Ectodermal cell (in vitro differentiated cells): ENCODE data around the gene HAAO.
"Not testable (repeated sequence)": the region's sequence is repeated elsewhere in the genome, so short reads cannot be mapped to it uniquely, and the experiment has no call there.

Source experiments
- H3K27ac ChIP-seq: 2 replicates; pipeline ENCODE4 v1.7.0; 2013; ENCODE audit warnings: mild to moderate bottlenecking, low read depth, low read length; ENCODE audit not compliant: insufficient read depth, poor library complexity, severe bottlenecking
- H3K27me3 ChIP-seq: 2 replicates; pipeline ENCODE4 v1.7.0; 2013; ENCODE audit warnings: mild to moderate bottlenecking, low read length; ENCODE audit not compliant: insufficient read depth, control insufficient read depth, poor library complexity, severe bottlenecking
- H3K36me3 ChIP-seq: one replicate; pipeline ENCODE4 v1.7.0; 2013; ENCODE audit warnings: low read length; ENCODE audit not compliant: control insufficient read depth, insufficient read depth
- H3K4me1 ChIP-seq: one replicate; pipeline ENCODE4 v1.7.0; 2013; ENCODE audit warnings: low read length; ENCODE audit not compliant: control insufficient read depth, insufficient read depth
- H3K4me3 ChIP-seq: 2 replicates; pipeline ENCODE4 v1.7.0; 2013; ENCODE audit warnings: low read depth, low read length, control low read depth; ENCODE audit not compliant: insufficient read depth
- H3K9me3 ChIP-seq: 2 replicates; pipeline ENCODE4 v1.7.0; 2013; ENCODE audit warnings: mild to moderate bottlenecking, low read length, moderate library complexity; ENCODE audit not compliant: control insufficient read depth
- WGBS, 2 experiments: methylation state at CpG; one replicate each; pipeline ENCODE4 v1.1.7; 2013; ENCODE audit warnings: missing lambda C conversion rate in 2 of 2; 5-methylcytosine and 5-hydroxymethylcytosine counted together

The HAAO gene

GRCh38 chr2:42748840-42749239, 43.5 kb downstream of the HAAO start:
- no peaks in the 10 kb centered on the region for H3K4me1 ChIP-seq
- no peaks in the 10 kb centered on the region for H3K9me3 ChIP-seq
- no peaks in the 10 kb centered on the region for H3K36me3 ChIP-seq
- 93 to 94% methylated on average over 4 of the region's 4 CpGs for WGBS, 2 experiments
- H3K4me3 ChIP-seq, result no peak overlapping the region
- no peaks in the 10 kb centered on the region for H3K27me3 ChIP-seq
- H3K27ac ChIP-seq, result no peak overlapping the region

- Histone ChIP-seq H3K27me3 (no peaks in the 10 kb centered on the region), H3K4me3 (no peak overlapping the region), H3K9me3 (no peaks in the 10 kb centered on the region), H3K4me1 (no peaks in the 10 kb centered on the region), H3K27ac (no peak overlapping the region), H3K36me3 (no peaks in the 10 kb centered on the region)
- WGBS, 2 experiments, result 95 to 97% methylated on average over 3 of the region's 3 CpGs
Measured at GRCh38 chr2:42747422-42747821, 45.0 kb downstream of the HAAO start.

- H3K27me3 ChIP-seq, result no peaks in the 10 kb centered on the region
- no peaks in the 10 kb centered on the region for H3K4me1 ChIP-seq
- H3K4me3 ChIP-seq, result no peak overlapping the region
- no peaks in the 10 kb centered on the region for H3K36me3 ChIP-seq
- H3K9me3 ChIP-seq, result no peaks in the 10 kb centered on the region
- H3K27ac ChIP-seq, result no peak overlapping the region
- WGBS, 2 experiments, result 88 to 91% methylated on average over 3 of the region's 3 CpGs
Measured at GRCh38 chr2:42744545-42745082, 47.8 kb downstream of the HAAO start.

GRCh38 chr2:42743659-42743990, 48.8 kb downstream of the HAAO start:
- no peaks in the 10 kb centered on the region for H3K36me3 ChIP-seq
- H3K4me1 ChIP-seq, result no peaks in the 10 kb centered on the region
- H3K27me3 ChIP-seq, result no peaks in the 10 kb centered on the region
- 88 to 91% methylated on average over 1 of the region's 1 CpG for WGBS, 2 experiments
- no peak overlapping the region for H3K27ac ChIP-seq
- H3K9me3 ChIP-seq, result no peaks in the 10 kb centered on the region
- no peak overlapping the region for H3K4me3 ChIP-seq

GRCh38 chr2:42742740-42743658, 49.4 kb downstream of the HAAO start:
- Histone ChIP-seq H3K4me3 (no peak overlapping the region), H3K27me3 (no peaks in the 10 kb centered on the region), H3K36me3 (no peaks in the 10 kb centered on the region), H3K9me3 (no peaks in the 10 kb centered on the region), H3K4me1 (no peaks in the 10 kb centered on the region), H3K27ac (no peak overlapping the region)
- 87% methylated on average over 2 of the region's 2 CpGs for WGBS, 2 experiments

- Histone ChIP-seq H3K36me3 (no peaks in the 10 kb centered on the region), H3K27me3 (no peaks in the 10 kb centered on the region), H3K27ac (no peak overlapping the region), H3K9me3 (no peaks in the 10 kb centered on the region), H3K4me3 (no peak overlapping the region), H3K4me1 (no peaks in the 10 kb centered on the region)
- WGBS, 2 experiments, result 96 to 100% methylated on average over 3 of the region's 3 CpGs
Measured at GRCh38 chr2:42741140-42741539, 51.2 kb downstream of the HAAO start.

- Histone ChIP-seq H3K27ac (no peak overlapping the region), H3K27me3 (no peaks in the 10 kb centered on the region), H3K4me3 (no peak overlapping the region), H3K4me1 (no peaks in the 10 kb centered on the region), H3K9me3 (no peaks in the 10 kb centered on the region), H3K36me3 (no peaks in the 10 kb centered on the region)
Measured at GRCh38 chr2:42736598-42737322, 55.6 kb downstream of the HAAO start.

- Histone ChIP-seq H3K4me3 (no peak overlapping the region), H3K27me3 (no peaks in the 10 kb centered on the region), H3K36me3 (no peaks in the 10 kb centered on the region), H3K9me3 (peaks cover 2% of the 10 kb centered on the region), H3K27ac (no peak overlapping the region), H3K4me1 (no peaks in the 10 kb centered on the region)
- 100% methylated on average over 1 of the region's 1 CpG for WGBS, 2 experiments
Measured at GRCh38 chr2:42733852-42734251, 58.5 kb downstream of the HAAO start.

- H3K27ac ChIP-seq, H3K4me1 ChIP-seq, H3K9me3 ChIP-seq, H3K36me3 ChIP-seq, H3K4me3 ChIP-seq, H3K27me3 ChIP-seq: not testable (repeated sequence)
- 94 to 100% methylated on average over 4 of the region's 4 CpGs for WGBS, 2 experiments
Measured at GRCh38 chr2:42731316-42731715, 61.1 kb downstream of the HAAO start.

- peaks cover 8% of the 10 kb centered on the region for H3K4me1 ChIP-seq
- no peaks in the 10 kb centered on the region for H3K36me3 ChIP-seq
- peaks cover 2% of the 10 kb centered on the region for H3K9me3 ChIP-seq
- WGBS, 2 experiments, result 95 to 97% methylated on average over 2 of the region's 2 CpGs
- H3K27ac ChIP-seq, result no peak overlapping the region
- H3K27me3 ChIP-seq, result no peaks in the 10 kb centered on the region
- no peak overlapping the region for H3K4me3 ChIP-seq
Measured at GRCh38 chr2:42726680-42727079, 65.7 kb downstream of the HAAO start.
